Activated CD4-positive, alpha-beta memory T cell treated with anti-CD3 and anti-CD28 coated beads for 36 hours (primary cell): ENCODE measurements around the gene SRRM3. TPM values are rescaled to one million over a fixed set of nuclear protein-coding genes. Genes with fewer than 3 reads are reported as not detected.
"Not testable (repeated sequence)": the region's sequence is repeated elsewhere in the genome, so short reads cannot be mapped to it uniquely, and the experiment has no call there.

Source experiments
- CTCF ChIA-PET: fragments of 350-600 bp; sonication (Branson Sonifier 250); formaldehyde crosslinking; loops from one replicate; lab custom pipeline; 2021; ENCODE audit warnings: antibody characterized with exemption, inconsistent platforms; lab: Charles Lee
- POLR2A ChIA-PET: fragments of 350-600 bp; sonication (Branson Sonifier 250); formaldehyde crosslinking; loops from one replicate; lab custom pipeline; 2021; ENCODE audit warnings: antibody characterized with exemption; lab: Charles Lee
- DNase-seq: peaks from one replicate; pipeline ENCODE4 v3.0.0-alpha.2; 2020
- H3K27ac Mint-ChIP-seq: one replicate; pipeline ENCODE4 v1.8.0; 2021; ENCODE audit warnings: mixed read lengths
- H3K27me3 Mint-ChIP-seq: one replicate; pipeline ENCODE4 v1.8.0; 2021; ENCODE audit warnings: mixed read lengths
- H3K36me3 Mint-ChIP-seq: one replicate; pipeline ENCODE4 v1.8.0; 2021; ENCODE audit warnings: mixed read lengths
- H3K4me1 Mint-ChIP-seq: one replicate; pipeline ENCODE4 v1.8.0; 2021; ENCODE audit warnings: low read depth, mixed read lengths
- H3K4me3 Mint-ChIP-seq: one replicate; pipeline ENCODE4 v1.8.0; 2021; ENCODE audit warnings: mild to moderate bottlenecking, mixed read lengths
- H3K9me3 Mint-ChIP-seq: one replicate; pipeline ENCODE4 v1.8.0; 2021; ENCODE audit warnings: mixed read lengths
- intact Hi-C: fragments of 100-400 bp; cut with micrococcal nuclease; formaldehyde crosslinking; loops from one replicate; pipeline ENCODE4 v1.15.1; 2023
- total RNA-seq, 2 experiments: library from RNA; stranded (reverse); gene quantifications; one replicate each; pipeline ENCODE4 v1.2.3, GENCODE V29; 2021

SRRM3 gene, protein sequence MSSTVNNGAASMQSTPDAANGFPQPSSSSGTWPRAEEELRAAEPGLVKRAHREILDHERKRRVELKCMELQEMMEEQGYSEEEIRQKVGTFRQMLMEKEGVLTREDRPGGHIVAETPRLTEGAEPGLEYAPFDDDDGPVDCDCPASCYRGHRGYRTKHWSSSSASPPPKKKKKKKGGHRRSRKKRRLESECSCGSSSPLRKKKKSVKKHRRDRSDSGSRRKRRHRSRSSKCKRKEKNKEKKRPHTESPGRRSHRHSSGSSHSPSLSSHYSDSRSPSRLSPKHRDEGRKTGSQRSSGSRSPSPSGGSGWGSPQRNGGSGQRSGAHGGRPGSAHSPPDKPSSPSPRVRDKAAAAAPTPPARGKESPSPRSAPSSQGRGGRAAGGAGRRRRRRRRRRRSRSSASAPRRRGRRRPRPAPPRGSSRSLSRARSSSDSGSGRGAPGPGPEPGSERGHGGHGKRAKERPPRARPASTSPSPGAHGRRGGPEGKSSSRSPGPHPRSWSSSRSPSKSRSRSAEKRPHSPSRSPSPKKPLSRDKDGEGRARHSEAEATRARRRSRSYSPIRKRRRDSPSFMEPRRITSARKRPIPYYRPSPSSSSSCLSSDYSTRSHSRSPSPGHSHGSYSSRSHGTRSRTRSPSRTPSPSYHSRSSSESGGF
- total RNA-seq, result not detected

DNA sequence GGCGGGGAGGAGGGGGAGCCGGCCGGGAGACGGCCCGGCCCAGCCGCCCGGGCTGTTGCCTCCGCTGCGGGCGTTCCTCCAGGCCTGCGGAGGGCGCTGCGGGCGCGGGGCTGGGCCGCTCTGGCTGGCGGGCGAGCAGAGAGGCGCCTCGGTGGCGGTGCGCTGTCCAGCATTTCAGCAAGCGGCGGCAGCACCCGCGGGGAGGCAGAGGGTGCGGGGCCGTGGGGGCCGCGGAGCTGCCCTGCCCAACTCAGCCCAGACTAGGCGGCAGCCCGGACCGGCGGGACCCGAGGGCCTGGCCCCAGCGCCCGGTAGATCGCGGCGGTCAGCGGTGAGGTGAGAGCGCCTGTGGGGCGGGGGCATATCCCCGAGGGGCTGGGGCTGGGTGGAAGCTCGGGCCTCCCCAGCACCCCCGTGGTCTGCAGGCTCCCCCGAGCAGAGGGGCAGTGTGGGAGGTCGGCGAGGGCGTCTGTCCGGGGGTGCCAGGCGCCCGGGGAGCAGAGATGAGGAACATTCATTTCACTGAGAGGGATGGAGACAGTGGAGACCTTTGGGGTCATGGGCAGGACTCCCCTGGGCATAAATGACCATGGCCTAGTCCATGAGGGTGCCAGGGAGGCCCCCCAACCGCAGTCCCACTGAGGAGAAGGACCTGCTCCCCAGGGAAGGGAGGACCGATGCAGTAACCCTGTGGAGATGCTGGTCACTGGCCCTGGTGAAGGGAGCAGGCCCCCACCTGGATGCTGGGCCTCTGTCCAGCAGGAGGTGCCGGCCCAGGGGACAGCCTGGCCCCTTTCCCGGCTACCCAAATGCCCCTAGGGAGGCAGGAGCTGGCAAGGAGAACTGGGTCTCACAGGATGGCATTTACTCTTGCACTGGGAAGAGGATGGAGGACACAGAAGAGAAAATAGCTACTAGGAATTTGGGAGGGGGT lies at the start of gene SRRM3:
SRRM3 (plus strand) TSS at position 165 of the 934 bp plus-strand sequence. CDS start 33,171 bp downstream, outside the sequence.
- no peak within 1 kb of the TSS for H3K27ac Mint-ChIP-seq
- CTCF ChIA-PET, result interaction anchor here (0.6 to 2.1 kb wide), 9 partner anchors 11 to 104 kb away, joined by 3 to 5 read pairs (median 3); no protein-coding TSS in a partner anchor
- intact Hi-C loops, result no loop called here
- no peaks in the 10 kb centered on the region for H3K4me1 Mint-ChIP-seq
- DNase-seq, result peak; percentile 88
- no peak within 1 kb of the TSS for H3K4me3 Mint-ChIP-seq
- H3K36me3 Mint-ChIP-seq, result no peaks in the 10 kb centered on the region
- H3K27me3 Mint-ChIP-seq, result peaks cover 4% of the 10 kb centered on the region
- no peaks in the 10 kb centered on the region for H3K9me3 Mint-ChIP-seq
- POLR2A ChIA-PET, result interaction anchor here (0.5 to 0.6 kb wide), 2 partner anchors 116 to 312 kb away, joined by 3 read pairs; no protein-coding TSS in a partner anchor

DNA sequence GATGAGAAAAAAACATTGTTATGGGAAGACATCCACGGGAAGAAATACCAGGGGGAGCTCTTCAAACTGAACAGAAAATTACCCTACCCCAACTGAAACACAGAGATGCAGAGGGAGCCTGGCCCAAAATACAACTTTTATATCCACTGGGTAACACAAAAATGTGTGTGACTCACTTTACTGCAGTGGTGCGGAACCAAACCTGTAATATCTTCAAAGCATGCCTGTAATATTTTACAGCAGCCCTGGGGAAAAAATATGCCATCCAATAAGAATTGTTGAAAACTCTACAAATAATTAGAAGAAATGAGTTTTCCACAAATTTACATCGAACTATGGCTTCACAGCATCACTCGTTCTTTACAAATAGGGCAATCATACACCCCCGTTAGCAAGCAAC lies 49.8 kb upstream of the SRRM3 start:
- POLR2A ChIA-PET, result no interaction called here
- no peak for DNase-seq
- H3K4me3 Mint-ChIP-seq, result no peak overlapping the region
- intact Hi-C loops, result no loop called here
- H3K36me3 Mint-ChIP-seq, result no peaks in the 10 kb centered on the region
- no peak overlapping the region for H3K27ac Mint-ChIP-seq
- peaks cover 17% of the 10 kb centered on the region for H3K4me1 Mint-ChIP-seq
- H3K27me3 Mint-ChIP-seq, result peaks cover 3% of the 10 kb centered on the region
- CTCF ChIA-PET, result no interaction called here
- no peaks in the 10 kb centered on the region for H3K9me3 Mint-ChIP-seq

DNA sequence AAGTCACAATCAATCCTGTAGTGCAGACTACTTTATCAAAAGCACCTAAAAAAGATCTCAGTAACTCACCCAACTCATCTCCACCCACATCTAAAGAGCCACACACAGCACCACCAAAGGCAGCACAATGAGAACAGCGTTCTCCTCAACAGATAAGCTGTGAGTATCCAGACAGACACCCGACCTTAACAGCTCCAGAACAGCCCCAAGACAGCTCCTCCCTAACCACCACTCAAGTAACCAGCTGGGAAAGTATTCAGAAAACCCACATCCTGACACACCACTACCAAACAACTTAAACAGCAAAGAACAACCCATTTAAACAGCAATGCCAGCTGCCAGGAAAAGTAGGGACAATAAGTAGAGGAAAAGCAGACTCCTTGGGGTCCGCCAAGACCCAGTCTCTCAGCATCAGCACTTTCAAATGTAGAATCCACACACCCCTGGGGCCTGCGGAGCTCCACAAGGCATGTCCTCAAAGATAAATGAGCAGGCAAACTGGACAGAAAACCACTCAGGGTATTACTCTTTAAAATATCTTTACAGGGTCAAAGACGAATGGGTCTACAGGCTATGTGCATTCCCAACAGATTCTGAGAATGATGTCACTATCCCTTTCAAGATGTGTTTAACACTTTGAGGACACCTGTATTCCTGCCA lies 48.0 kb upstream of the SRRM3 start:
- H3K36me3 Mint-ChIP-seq, H3K27ac Mint-ChIP-seq, H3K9me3 Mint-ChIP-seq, CTCF ChIA-PET, DNase-seq, H3K4me3 Mint-ChIP-seq, POLR2A ChIA-PET, H3K27me3 Mint-ChIP-seq: not testable (repeated sequence)
- intact Hi-C loops, result loop anchor here (1.0 kb wide), 1 partner anchor 18 kb away; no protein-coding TSS in a partner anchor
- peaks cover 17% of the 10 kb centered on the region for H3K4me1 Mint-ChIP-seq

DNA sequence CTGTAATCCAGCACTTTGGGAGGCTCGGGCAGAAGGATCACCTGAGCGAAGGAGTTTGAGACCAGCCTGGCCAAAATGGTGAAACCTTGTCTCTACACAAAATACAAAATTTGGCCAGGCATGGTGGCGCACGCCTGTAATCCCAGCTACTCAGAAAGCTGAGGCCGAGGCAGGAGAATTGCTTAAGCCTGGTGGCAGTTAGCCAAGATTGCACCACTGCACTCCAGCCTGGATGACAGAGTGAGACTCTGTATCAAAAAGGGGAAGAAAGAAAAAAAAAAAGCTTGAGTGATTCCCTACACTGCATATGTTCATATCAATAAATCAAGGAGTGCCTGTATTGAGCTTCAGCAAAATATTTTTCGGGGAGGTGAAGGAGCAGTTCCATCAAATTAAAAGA lies 45.8 kb upstream of the SRRM3 start:
- Mint-ChIP-seq H3K4me3 (no peak overlapping the region), H3K9me3 (no peaks in the 10 kb centered on the region), H3K27ac (no peak overlapping the region), H3K36me3 (no peaks in the 10 kb centered on the region), H3K27me3 (no peaks in the 10 kb centered on the region), H3K4me1 (peaks cover 15% of the 10 kb centered on the region)
- ChIA-PET CTCF (interaction anchor here (0.7 to 1.2 kb wide), 3 partner anchors 22 to 109 kb away, joined by 3 to 5 read pairs (median 3); no protein-coding TSS in a partner anchor), POLR2A (interaction anchor here (0.6 kb wide), 1 partner anchor 192 kb away, joined by 3 read pairs; no protein-coding TSS in a partner anchor)
- intact Hi-C loops, result no loop called here
- DNase-seq, result no peak

DNA sequence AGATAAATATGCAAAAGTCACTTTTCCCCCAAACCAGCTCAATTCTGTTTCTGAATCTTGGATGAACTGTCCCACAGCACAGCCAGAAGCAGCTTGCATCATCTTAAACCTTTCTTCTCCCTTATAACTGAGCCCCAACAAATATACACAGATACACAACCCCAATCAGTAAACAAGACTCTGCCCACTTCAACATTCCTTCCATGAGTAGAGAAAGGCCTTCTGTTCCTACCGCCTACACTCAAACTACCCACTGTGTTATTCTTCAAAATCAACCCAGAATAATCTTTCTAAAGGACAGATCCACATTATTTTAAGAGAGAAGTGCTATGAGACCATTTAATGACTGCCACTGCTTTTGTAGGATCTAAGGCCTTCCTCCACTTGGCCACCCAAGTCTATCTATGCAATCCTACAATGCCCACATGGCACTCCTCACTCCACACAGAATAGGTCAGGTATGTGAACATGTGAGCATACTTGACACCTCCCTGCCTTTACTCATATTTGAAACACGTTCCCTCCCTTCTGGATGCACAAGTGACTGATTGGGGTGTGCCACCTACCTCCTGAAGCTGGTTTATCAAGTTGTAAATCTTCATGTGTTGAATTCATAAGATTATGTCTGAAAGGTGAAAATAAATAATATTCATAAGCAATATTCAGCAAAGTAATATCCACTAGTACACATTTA lies 44.6 kb upstream of the SRRM3 start:
- H3K4me3 Mint-ChIP-seq, H3K27me3 Mint-ChIP-seq, intact Hi-C loops, CTCF ChIA-PET, H3K9me3 Mint-ChIP-seq, H3K27ac Mint-ChIP-seq, DNase-seq, POLR2A ChIA-PET, H3K36me3 Mint-ChIP-seq: not testable (repeated sequence)
- H3K4me1 Mint-ChIP-seq, result peaks cover 14% of the 10 kb centered on the region

DNA sequence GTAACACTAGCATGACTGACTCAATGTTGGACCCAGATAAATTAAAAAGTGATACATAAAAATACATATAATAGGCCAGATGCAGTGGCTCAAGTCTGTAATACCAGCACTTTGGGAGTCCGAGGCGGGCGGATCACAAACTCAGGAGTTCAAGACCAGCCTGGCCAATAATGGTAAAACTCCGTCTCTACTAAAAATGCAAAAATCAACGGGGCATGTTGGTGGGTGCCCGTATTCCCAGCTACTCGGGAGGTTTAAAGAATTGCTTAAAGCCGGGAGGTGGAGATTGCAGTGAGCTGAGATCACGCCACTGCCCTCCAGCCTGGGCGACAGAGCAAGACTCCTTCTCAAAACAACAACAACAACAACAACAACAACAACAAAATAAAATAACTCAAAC lies 43.3 kb upstream of the SRRM3 start:
- intact Hi-C loops, H3K27ac Mint-ChIP-seq, CTCF ChIA-PET, POLR2A ChIA-PET, H3K4me3 Mint-ChIP-seq, H3K27me3 Mint-ChIP-seq, H3K4me1 Mint-ChIP-seq, DNase-seq, H3K36me3 Mint-ChIP-seq, H3K9me3 Mint-ChIP-seq: not testable (repeated sequence)

DNA sequence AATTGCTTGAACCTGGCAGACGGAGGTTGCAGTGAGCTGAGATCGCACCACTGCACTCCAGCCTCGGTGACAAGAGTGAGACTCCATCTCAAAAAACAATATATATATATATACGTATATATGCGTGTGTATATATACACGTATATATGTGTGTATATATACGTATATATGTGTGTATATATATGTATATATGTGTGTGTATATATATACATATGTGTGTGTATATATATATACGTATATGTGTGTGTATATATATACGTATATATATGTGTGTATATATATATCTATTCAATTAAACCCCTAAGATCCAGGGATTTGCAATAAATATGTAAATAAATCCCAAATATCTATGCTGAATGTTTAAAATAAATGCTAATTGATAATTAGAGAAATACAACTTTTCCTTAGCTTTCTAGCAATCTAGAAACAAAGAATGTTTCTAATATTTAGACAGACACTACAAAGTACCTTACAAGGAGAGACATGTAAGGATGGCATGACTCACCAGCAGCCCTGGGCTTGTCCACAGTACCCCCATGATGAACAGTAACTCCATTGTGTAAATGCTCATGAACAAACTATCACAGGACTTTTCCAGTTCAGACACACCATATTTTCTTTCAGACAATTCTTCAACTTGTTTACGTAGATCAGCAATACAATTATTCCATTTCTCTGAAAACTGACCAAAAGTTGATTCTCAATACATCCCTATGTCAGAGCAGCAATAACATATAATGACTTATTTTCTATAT lies 39.1 kb upstream of the SRRM3 start:
- H3K9me3 Mint-ChIP-seq, H3K36me3 Mint-ChIP-seq, H3K4me3 Mint-ChIP-seq, H3K27me3 Mint-ChIP-seq, POLR2A ChIA-PET, intact Hi-C loops, H3K4me1 Mint-ChIP-seq, CTCF ChIA-PET, DNase-seq, H3K27ac Mint-ChIP-seq: not testable (repeated sequence)

DNA sequence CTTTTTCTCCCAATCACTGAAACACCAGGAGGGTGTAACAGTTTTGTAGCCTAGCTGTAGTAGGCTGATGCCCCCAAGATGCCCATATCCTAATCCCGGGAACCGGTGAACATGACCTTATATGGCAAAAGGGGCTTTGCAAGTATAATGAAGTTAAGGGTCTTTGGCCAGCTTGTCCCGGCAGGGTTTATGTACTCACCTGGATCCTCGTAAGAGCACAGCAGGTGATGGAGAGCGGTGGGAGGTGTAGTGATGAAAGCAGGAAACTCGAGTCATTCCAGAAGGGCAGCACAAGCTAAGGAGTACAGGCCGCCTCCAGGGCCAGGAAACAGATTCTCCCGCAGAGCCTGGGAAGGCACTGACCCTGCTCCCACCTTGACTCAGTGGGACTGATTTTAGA lies 37.9 kb upstream of the SRRM3 start:
- intact Hi-C loops, H3K27me3 Mint-ChIP-seq, POLR2A ChIA-PET, H3K4me3 Mint-ChIP-seq, H3K27ac Mint-ChIP-seq, H3K4me1 Mint-ChIP-seq, CTCF ChIA-PET, H3K9me3 Mint-ChIP-seq, H3K36me3 Mint-ChIP-seq, DNase-seq: not testable (repeated sequence)

DNA sequence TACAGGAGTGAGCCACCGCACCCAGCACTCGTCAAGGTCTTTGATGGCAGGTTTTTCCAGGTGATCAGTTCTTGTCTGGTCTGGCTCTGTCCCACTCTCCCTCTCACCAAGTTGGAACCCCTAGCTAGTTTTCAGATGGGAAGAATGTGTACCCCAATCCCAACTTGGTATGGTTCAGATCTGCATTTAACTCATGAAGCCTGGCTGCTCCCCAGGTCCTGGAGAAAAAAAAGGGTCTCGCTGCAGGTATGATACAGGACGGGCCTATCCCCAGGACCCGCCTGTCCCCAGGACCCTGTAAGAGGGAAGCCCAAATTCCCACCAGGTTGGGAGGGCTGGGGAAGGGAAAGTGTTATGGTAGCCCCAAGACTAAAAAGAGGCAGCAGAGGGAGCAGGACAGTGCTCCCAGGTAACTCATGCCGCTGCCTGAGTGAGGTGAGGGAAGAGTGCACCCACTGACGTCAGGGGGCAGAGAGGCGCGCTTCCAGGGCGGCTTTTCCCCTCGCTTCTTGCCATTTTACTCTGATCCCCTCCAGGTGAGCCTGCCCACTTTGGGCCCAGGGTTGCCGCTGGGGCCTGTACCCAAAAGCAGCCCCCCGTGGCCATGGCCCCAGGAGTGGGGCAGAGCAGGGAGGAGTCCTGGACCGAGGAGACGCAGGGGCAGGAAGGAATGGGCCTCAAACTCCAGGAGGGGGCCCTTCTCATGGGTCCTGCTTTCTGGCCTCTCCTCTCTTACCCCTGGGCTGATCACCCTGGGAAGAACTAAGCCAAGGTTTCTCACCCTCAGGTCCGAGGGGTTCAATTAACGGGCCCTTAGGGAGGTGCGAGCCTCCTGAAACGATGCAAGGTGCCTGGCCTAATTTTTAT lies 36.4 kb upstream of the SRRM3 start:
- ChIA-PET POLR2A (interaction anchor here (1.5 kb wide), 1 partner anchor 117 kb away, joined by 3 read pairs; no protein-coding TSS in a partner anchor), CTCF (interaction anchor here (2.5 kb wide), 1 partner anchor 12 kb away, joined by 14 read pairs; no protein-coding TSS in a partner anchor)
- H3K9me3 Mint-ChIP-seq, result no peaks in the 10 kb centered on the region
- H3K27ac Mint-ChIP-seq, result no peak overlapping the region
- no peaks in the 10 kb centered on the region for H3K36me3 Mint-ChIP-seq
- no peak overlapping the region for H3K4me3 Mint-ChIP-seq
- no peaks in the 10 kb centered on the region for H3K27me3 Mint-ChIP-seq
- DNase-seq, result no peak
- peaks cover 6% of the 10 kb centered on the region for H3K4me1 Mint-ChIP-seq
- intact Hi-C loops, result loop anchor here (5.0 kb wide), 1 partner anchor 118 kb away; the partner anchor contains the start of genes MDH2 and STYXL1
